Heart left ventricle (tissue), 13 donors: Measurements from ENCODE around the gene PLEKHM3.

Experiments
- POLR2A ChIP-seq, 2 donors: fragments of 450-650 bp; IDR thresholded peaks; one replicate each; pipeline ENCODE4 v1.6.1; 2017; ENCODE audit warnings: antibody characterized with exemption in 2 of 2, mild to moderate bottlenecking in 2 of 2, moderate library complexity in 2 of 2
- TF ChIP-seq, protein P1 (sequence below), 12 donors: fragments of 200-600 bp; sonication (generic) in 4 of 12; IDR thresholded peaks; one replicate each; pipeline versions ENCODE4 v1.5.0 to v1.8.0; 2018 to 2022; ENCODE audit warnings: antibody characterized with exemption in 12 of 12, mild to moderate bottlenecking in 5 of 12
- donor health status: ischemic (EF 13 %, LVEDD 7.1; RV severe dilation, severe dysfunction).
- donor health status: DM: no; HTN: yes; CAD: no.
- donor health status: DM: no; HTN: no; CAD: no.
- donor health status: ischemic (EF 25% LVEDD 6.9; RV normal size, moderate dysfunction).
- donor health status: ischemic (EF 25% LVEDD 5.7; RV mildly dilated, moderate dysfunction).
- donor health status: ischemic (EF 35%, LVEDD 5.7; RV mildly dilated, moderate dysfunction).
- donor health status: nonischemic (EF 11% LVEDD 7.7; RV severe dilation, severe dysfunction).
- donor health status: DM: yes; HTN: yes; CAD: no.
- donor health status: PGD.
- donor health status: ischemic (EF 29% LVEDD 5.4; RV normal size, mild dysfunction).
- donor health status: nonischemic (EF 23%, LVEDD 6.1; RV moderate dilation, normal function).

DNA sequence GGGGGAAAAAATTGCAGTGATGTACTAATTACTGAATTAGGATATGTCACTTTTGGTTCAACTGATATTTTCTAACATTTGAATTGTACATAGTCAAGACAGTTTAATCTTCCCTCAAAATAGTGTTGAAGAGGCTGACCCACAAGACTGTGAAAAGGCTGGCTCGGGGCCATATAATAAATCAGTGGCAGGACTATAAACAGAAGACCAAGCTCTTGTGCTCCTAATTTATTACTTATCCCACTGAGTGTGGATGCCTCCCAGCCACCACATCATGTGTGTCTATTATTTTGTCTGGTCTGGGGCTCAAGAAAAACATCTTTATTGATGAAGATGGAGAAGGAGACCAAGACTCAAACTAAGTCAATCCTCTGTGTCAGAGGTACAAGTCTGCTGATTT, 64.4 kb downstream of the PLEKHM3 start:
- TF ChIP-seq, protein P1, sequence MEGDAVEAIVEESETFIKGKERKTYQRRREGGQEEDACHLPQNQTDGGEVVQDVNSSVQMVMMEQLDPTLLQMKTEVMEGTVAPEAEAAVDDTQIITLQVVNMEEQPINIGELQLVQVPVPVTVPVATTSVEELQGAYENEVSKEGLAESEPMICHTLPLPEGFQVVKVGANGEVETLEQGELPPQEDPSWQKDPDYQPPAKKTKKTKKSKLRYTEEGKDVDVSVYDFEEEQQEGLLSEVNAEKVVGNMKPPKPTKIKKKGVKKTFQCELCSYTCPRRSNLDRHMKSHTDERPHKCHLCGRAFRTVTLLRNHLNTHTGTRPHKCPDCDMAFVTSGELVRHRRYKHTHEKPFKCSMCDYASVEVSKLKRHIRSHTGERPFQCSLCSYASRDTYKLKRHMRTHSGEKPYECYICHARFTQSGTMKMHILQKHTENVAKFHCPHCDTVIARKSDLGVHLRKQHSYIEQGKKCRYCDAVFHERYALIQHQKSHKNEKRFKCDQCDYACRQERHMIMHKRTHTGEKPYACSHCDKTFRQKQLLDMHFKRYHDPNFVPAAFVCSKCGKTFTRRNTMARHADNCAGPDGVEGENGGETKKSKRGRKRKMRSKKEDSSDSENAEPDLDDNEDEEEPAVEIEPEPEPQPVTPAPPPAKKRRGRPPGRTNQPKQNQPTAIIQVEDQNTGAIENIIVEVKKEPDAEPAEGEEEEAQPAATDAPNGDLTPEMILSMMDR (IDR thresholded peaks at IDR 0.05) = no peak
- no peak for TF ChIP-seq POLR2A (IDR thresholded peaks at IDR 0.05)
